ENCODE results near the gene PLA2G4E.

The PLA2G4E gene

DNA sequence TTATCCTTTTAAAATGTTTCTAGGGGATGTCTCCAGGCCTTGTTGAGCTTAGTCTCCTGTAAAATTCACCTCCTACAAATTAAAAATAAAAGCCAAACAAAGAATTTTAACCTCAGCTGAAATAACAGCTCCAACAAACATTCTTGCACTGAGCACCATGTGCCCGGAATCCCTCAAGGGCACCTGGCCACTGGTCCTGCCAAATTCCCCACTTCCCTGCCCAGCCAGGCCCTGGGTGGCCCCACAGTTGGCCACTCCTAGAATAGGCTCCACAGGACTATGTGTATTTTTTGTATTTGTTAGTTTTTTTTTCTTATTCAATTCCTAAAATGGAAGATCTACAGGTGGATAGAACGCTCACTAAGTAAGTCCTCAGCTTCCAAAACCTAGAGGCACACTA is 33.1 kb upstream of the PLA2G4E start:
- no peak for TF ChIP-seq L3MBTL2 (conservative IDR thresholded peaks at IDR 0.05)
- no peak for TF ChIP-seq FOXK2 (IDR thresholded peaks at IDR 0.05)
- no peak for TF ChIP-seq FOXA1 (IDR thresholded peaks at IDR 0.05)
- TF ChIP-seq, protein P1, sequence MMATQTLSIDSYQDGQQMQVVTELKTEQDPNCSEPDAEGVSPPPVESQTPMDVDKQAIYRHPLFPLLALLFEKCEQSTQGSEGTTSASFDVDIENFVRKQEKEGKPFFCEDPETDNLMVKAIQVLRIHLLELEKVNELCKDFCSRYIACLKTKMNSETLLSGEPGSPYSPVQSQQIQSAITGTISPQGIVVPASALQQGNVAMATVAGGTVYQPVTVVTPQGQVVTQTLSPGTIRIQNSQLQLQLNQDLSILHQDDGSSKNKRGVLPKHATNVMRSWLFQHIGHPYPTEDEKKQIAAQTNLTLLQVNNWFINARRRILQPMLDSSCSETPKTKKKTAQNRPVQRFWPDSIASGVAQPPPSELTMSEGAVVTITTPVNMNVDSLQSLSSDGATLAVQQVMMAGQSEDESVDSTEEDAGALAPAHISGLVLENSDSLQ (IDR thresholded peaks at IDR 0.05): no peak
- no peak for TF ChIP-seq LEF1 (IDR thresholded peaks at IDR 0.05; ENCODE audit: borderline replicate concordance)
- no peak for TF ChIP-seq FOXM1 (IDR thresholded peaks at IDR 0.05; ENCODE audit: borderline replicate concordance)
- TF ChIP-seq CTBP1 (IDR thresholded peaks at IDR 0.05; ENCODE audit: borderline replicate concordance): no peak
- TF ChIP-seq ZNF384 (IDR thresholded peaks at IDR 0.05): no peak
- no peak for TF ChIP-seq ARNT (IDR thresholded peaks at IDR 0.05)
- no peak for TF ChIP-seq SP1 (IDR thresholded peaks at IDR 0.05)
- TF ChIP-seq ELF4 (IDR thresholded peaks at IDR 0.05): no peak
- no peak for TF ChIP-seq BHLHE40 (IDR thresholded peaks at IDR 0.05; ENCODE audit: borderline replicate concordance)
- no peak for TF ChIP-seq SUZ12 (IDR thresholded peaks at IDR 0.05)
- TF ChIP-seq TARDBP (IDR thresholded peaks at IDR 0.05): no peak
- TF ChIP-seq HDGF (IDR thresholded peaks at IDR 0.05; ENCODE audit: borderline replicate concordance): no peak
- DNase-seq (ENCODE audit: extremely low spot score): no peak
- ChIA-PET POLR2A (no interaction called here), CTCF (no interaction called here)

DNA sequence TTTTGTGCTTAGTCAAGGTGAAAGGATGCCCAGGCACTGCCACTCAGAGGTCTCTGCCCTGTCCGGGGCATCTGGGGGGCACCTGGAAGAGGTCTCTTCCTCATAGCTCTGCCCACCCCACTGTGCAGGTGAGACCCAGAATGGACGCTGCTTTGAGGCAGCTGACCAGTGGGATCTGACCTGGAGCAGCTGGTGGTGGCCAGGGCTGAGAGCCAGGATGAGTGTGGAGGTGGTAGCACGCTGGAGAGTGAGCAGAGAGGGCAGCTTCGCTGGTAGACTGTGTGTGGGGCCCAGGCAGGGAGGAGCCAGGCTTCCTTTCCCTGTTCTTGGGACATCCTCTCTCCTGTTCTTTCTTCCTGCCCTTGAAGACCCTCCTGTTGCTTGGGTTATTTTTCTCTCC is 32.2 kb upstream of the PLA2G4E start:
- ChIA-PET CTCF (no interaction called here), POLR2A (no interaction called here)
- DNase-seq (ENCODE audit: extremely low spot score): no peak
- TF ChIP-seq TARDBP (IDR thresholded peaks at IDR 0.05) (no peak), FOXK2 (IDR thresholded peaks at IDR 0.05) (no peak), NFRKB (IDR thresholded peaks at IDR 0.05) (no peak), ELF4 (IDR thresholded peaks at IDR 0.05) (no peak)

DNA sequence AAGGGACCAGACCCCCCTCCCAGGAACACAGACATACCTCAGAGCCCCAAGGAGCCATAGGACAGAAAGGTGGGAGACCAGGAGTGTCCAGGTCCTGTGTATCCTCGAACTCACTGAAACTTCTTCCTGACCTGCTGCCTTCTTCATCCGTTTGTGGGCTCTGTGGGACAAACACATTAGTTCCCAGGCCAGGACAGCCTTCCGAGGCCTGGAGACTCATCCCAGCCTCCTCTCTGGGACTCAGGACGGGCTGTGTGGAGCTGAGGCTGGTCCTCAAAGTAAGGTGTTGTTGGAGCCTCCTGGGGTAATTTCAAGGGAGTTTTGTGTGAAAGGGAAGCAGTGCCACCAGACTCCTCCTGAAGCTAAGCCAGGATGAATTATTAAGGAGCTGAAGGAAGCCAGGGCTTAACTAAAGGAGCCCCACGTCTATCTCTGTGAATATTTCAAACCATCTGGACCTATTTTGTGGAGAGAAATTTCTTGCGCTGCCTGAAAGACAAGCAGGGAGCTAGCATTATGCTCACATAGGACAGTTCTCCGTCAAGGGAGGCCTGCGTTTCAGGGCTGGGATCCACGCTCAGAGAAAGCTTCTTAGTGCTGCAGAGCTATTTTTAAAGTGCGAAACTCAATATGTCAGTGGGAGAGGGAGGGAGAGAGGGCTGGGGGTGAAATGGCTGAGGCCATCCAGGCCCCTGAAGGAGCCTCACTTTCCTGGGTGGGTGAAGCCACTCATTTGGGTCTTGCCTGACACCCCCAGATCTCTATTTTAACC is 29.8 kb upstream of the PLA2G4E start:
- TF ChIP-seq CTBP1 (IDR thresholded peaks at IDR 0.05; ENCODE audit: borderline replicate concordance): no peak
- TF ChIP-seq FOXK2 (IDR thresholded peaks at IDR 0.05): no peak
- no peak for TF ChIP-seq LEF1 (IDR thresholded peaks at IDR 0.05; ENCODE audit: borderline replicate concordance)
- no peak for TF ChIP-seq SP1 (IDR thresholded peaks at IDR 0.05)
- TF ChIP-seq HDGF (IDR thresholded peaks at IDR 0.05; ENCODE audit: borderline replicate concordance): no peak
- TF ChIP-seq ARNT (IDR thresholded peaks at IDR 0.05): no peak
- no peak for DNase-seq (ENCODE audit: extremely low spot score)
- CTCF ChIA-PET: interaction anchor here (0.6 to 1.3 kb wide), 2 partner anchors 34 to 74 kb away, joined by 3 read pairs; no protein-coding TSS in a partner anchor
- POLR2A ChIA-PET: interaction anchor here (1.1 kb wide), 1 partner anchor 425 kb away, joined by 3 read pairs; no protein-coding TSS in a partner anchor

DNA sequence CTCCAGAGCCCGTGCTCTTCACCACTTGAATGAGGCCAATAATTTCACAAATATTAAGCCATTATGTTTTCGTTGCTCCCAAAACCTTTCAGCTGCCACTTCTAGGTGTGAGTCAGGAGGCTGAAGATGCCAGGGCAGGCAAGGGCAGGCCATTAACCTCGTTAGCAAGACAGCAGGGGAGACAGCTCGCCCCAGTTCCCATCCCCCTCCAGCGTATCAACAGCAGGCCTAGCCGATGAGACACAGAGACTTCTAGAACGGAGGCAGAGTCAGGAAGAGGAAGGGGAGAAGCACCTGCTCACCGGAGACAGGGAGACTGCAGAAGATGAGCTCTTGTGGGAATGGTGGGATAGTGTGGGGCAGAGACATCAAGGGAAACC is 28.0 kb upstream of the PLA2G4E start:
- DNase-seq (ENCODE audit: extremely low spot score): no peak
- TF ChIP-seq ELF4 (IDR thresholded peaks at IDR 0.05): no peak
- TF ChIP-seq, protein P1 (IDR thresholded peaks at IDR 0.05): no peak
- TF ChIP-seq HDGF (IDR thresholded peaks at IDR 0.05; ENCODE audit: borderline replicate concordance): no peak
- TF ChIP-seq SUZ12 (IDR thresholded peaks at IDR 0.05): no peak
- no peak for TF ChIP-seq ARNT (IDR thresholded peaks at IDR 0.05)
- TF ChIP-seq TARDBP (IDR thresholded peaks at IDR 0.05): no peak
- no peak for TF ChIP-seq NFRKB (IDR thresholded peaks at IDR 0.05)
- no peak for TF ChIP-seq ZNF384 (IDR thresholded peaks at IDR 0.05)
- no peak for TF ChIP-seq BHLHE40 (IDR thresholded peaks at IDR 0.05; ENCODE audit: borderline replicate concordance)
- no peak for TF ChIP-seq L3MBTL2 (conservative IDR thresholded peaks at IDR 0.05)
- no peak for TF ChIP-seq FOXM1 (IDR thresholded peaks at IDR 0.05; ENCODE audit: borderline replicate concordance)
- TF ChIP-seq LEF1 (IDR thresholded peaks at IDR 0.05; ENCODE audit: borderline replicate concordance): no peak
- TF ChIP-seq SP1 (IDR thresholded peaks at IDR 0.05): no peak
- CTCF ChIA-PET: no interaction called here
- POLR2A ChIA-PET: no interaction called here

DNA sequence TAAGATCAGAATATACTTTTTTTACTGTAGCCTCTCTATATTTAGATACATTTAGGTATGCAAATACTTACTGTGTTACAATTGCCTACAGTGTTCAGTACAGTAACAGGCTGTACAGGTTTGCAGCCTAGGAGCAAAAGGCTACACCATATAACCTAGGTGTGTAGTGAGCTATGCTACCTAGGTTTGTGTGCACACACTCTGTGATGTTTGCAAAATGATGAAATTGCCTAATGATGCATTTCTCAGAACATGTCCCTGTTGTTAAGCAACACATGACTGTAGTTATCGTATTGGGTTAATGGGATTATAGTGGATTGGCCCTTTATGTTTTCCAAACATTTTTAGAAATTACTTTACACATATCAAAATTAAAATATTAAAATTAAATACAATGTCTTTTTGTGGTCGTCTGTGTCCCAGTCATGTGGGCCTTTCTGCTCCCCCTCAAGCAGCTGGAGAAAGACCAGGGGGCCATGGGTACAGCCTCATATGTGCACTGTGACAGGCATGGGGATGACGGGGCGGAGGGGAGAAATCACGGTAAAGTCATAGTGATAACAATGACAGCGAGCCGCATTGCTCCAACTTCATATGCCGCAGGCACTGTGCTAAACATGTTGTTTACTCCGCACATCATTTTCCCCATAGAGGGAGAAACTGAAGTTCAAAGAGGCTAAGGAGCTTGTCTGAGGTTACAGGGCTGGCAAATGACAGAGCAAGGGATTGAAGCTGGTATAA is 27.4 kb upstream of the PLA2G4E start:
- ChIA-PET CTCF (no interaction called here), POLR2A (no interaction called here)
- no peak for DNase-seq (ENCODE audit: extremely low spot score)
- TF ChIP-seq LEF1 (IDR thresholded peaks at IDR 0.05; ENCODE audit: borderline replicate concordance): no peak
- no peak for TF ChIP-seq SUZ12 (IDR thresholded peaks at IDR 0.05)
- no peak for TF ChIP-seq FOXA1 (IDR thresholded peaks at IDR 0.05)
- TF ChIP-seq ELF4 (IDR thresholded peaks at IDR 0.05): no peak

DNA sequence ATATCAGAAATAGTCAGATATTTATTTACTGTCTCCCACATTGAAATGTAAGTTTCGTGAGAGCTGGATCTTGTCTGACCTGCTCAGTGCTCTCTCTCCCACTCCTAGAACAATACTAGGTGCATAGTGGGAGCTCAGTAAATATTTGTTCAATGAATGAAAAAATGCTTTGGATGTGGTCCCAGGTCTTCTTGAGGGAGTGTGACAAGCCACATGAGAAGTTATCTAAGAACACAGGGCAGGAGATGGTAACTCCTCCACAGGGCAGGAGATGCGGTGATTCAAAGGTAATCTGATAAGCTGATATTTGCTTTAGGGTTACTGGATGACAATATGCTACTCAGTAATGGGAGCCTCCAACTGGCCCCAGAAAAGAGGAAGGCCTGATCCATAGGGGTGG is 25.8 kb upstream of the PLA2G4E start:
- ChIA-PET CTCF (interaction anchor here (0.6 kb wide), 1 partner anchor 57 kb away, joined by 3 read pairs; no protein-coding TSS in a partner anchor), POLR2A (no interaction called here)
- DNase-seq (ENCODE audit: extremely low spot score): no peak
- TF ChIP-seq BHLHE40 (IDR thresholded peaks at IDR 0.05; ENCODE audit: borderline replicate concordance): no peak
- no peak for TF ChIP-seq L3MBTL2 (conservative IDR thresholded peaks at IDR 0.05)
- no peak for TF ChIP-seq HDGF (IDR thresholded peaks at IDR 0.05; ENCODE audit: borderline replicate concordance)
- no peak for TF ChIP-seq SP1 (IDR thresholded peaks at IDR 0.05)
- TF ChIP-seq SUZ12 (IDR thresholded peaks at IDR 0.05): no peak
- TF ChIP-seq ZNF384 (IDR thresholded peaks at IDR 0.05): no peak
- TF ChIP-seq, protein P1 (IDR thresholded peaks at IDR 0.05): no peak
- no peak for TF ChIP-seq FOXM1 (IDR thresholded peaks at IDR 0.05; ENCODE audit: borderline replicate concordance)
- no peak for TF ChIP-seq CTBP1 (IDR thresholded peaks at IDR 0.05; ENCODE audit: borderline replicate concordance)
- no peak for TF ChIP-seq FOXK2 (IDR thresholded peaks at IDR 0.05)
